Measurements from ENCODE around the gene LYRM9. TPM values are rescaled to one million over a fixed set of nuclear protein-coding genes. Genes with fewer than 3 reads are reported as not detected.

Gene LYRM9
- total and polyA plus RNA-seq, 2 donors from 2014 or later, result 21.7 to 29.1 TPM

- Histone ChIP-seq H3K9ac (ENCODE audit: low read length in 3 of 3) (no peak overlapping the region), H3K27ac (ENCODE audit: low read depth in 2 of 2, low read length in 2 of 2) (no peak overlapping the region), H3K9me3 (ENCODE audit: control insufficient read depth in 2 of 3, insufficient read depth in 1 of 3, low read length in 3 of 3) (no peaks in the 10 kb centered on the region), H3K4me3 (ENCODE audit: low read length in 3 of 3) (no peak overlapping the region), H3K36me3 (ENCODE audit: control insufficient read depth in 2 of 3, insufficient read depth in 3 of 3, low read length in 3 of 3) (no peaks in the 10 kb centered on the region), H3K4me1 (ENCODE audit: control insufficient read depth in 2 of 3, insufficient read depth in 2 of 3, low read depth in 1 of 3, low read length in 3 of 3) (no peaks in the 10 kb centered on the region), H3K27me3 (ENCODE audit: control insufficient read depth, insufficient read depth, low read length) (no peaks in the 10 kb centered on the region)
- FAIRE-seq (no peak), DNase-seq (no peak)
- TF ChIP-seq CTCF (IDR thresholded peaks at IDR 0.05; ENCODE audit: borderline replicate concordance, extremely low read depth, insufficient read depth), result no peak
- intact Hi-C loops (cut with DNase I), result no loop called here
Observed at GRCh38 chr17:27905447-27906225, 12.5 kb upstream of the LYRM9 start.

GRCh38 chr17:27904534-27905446 lies 11.6 kb upstream of the LYRM9 start:
- FAIRE-seq (no peak), DNase-seq (no peak)
- no peak overlapping the region for H3K4me3 ChIP-seq (ENCODE audit: low read length in 3 of 3)
- H3K9me3 ChIP-seq (ENCODE audit: control insufficient read depth in 2 of 3, insufficient read depth in 1 of 3, low read length in 3 of 3), result no peaks in the 10 kb centered on the region
- H3K4me1 ChIP-seq (ENCODE audit: control insufficient read depth in 2 of 3, insufficient read depth in 2 of 3, low read depth in 1 of 3, low read length in 3 of 3), result no peaks in the 10 kb centered on the region
- no peak overlapping the region for H3K9ac ChIP-seq (ENCODE audit: low read length in 3 of 3)
- H3K27ac ChIP-seq (ENCODE audit: low read depth in 2 of 2, low read length in 2 of 2), result no peak overlapping the region
- TF ChIP-seq CTCF (IDR thresholded peaks at IDR 0.05; ENCODE audit: borderline replicate concordance, extremely low read depth, insufficient read depth), result no peak
- no peaks in the 10 kb centered on the region for H3K36me3 ChIP-seq (ENCODE audit: control insufficient read depth in 2 of 3, insufficient read depth in 3 of 3, low read length in 3 of 3)
- no peaks in the 10 kb centered on the region for H3K27me3 ChIP-seq (ENCODE audit: control insufficient read depth, insufficient read depth, low read length)
- intact Hi-C loops (cut with DNase I), result no loop called here

- TF ChIP-seq CTCF (IDR thresholded peaks at IDR 0.05; ENCODE audit: borderline replicate concordance, extremely low read depth, insufficient read depth), result no peak
- FAIRE-seq, result no peak
Observed at GRCh38 chr17:27904114-27904513, 10.9 kb upstream of the LYRM9 start.

More at GRCh38 chr17:27904114-27904513, 10.9 kb upstream of the LYRM9 start:
- Histone ChIP-seq H3K9me3 (ENCODE audit: control insufficient read depth in 2 of 3, insufficient read depth in 1 of 3, low read length in 3 of 3) (no peaks in the 10 kb centered on the region), H3K27me3 (ENCODE audit: control insufficient read depth, insufficient read depth, low read length) (no peaks in the 10 kb centered on the region), H3K36me3 (ENCODE audit: control insufficient read depth in 2 of 3, insufficient read depth in 3 of 3, low read length in 3 of 3) (no peaks in the 10 kb centered on the region), H3K4me3 (ENCODE audit: low read length in 3 of 3) (no peak overlapping the region), H3K9ac (ENCODE audit: low read length in 3 of 3) (no peak overlapping the region), H3K27ac (ENCODE audit: low read depth in 2 of 2, low read length in 2 of 2) (no peak overlapping the region), H3K4me1 (ENCODE audit: control insufficient read depth in 2 of 3, insufficient read depth in 2 of 3, low read depth in 1 of 3, low read length in 3 of 3) (no peaks in the 10 kb centered on the region)
- DNase-seq, result no peak
- intact Hi-C loops (cut with DNase I), result no loop called here
